Neural cell (in vitro differentiated cells): ENCODE data around the gene BTBD6. TPM values are rescaled to one million over a fixed set of nuclear protein-coding genes. Genes with fewer than 3 reads are reported as not detected.

Experiments used
- H2AFZ ChIP-seq: fragments of 200-600, 300-800 bp; sonication (generic), shearing (Covaris generic); 2 replicates; pipeline ENCODE4 v1.6.0; 2014; ENCODE audit warnings: low read depth, mild to moderate bottlenecking, antibody characterized with exemption, low read length, moderate library complexity
- H3F3A ChIP-seq: fragments of 200-600 bp; shearing (Covaris generic); 2 replicates; pipeline ENCODE4 v1.6.1; 2016; ENCODE audit warnings: mild to moderate bottlenecking, moderate library complexity, mixed read lengths, antibody characterized with exemption, low read length; ENCODE audit not compliant: insufficient read depth, poor library complexity, severe bottlenecking
- H3K27ac ChIP-seq: fragments of 200-600, 300-800 bp; sonication (generic), shearing (Covaris generic); 2 replicates; pipeline ENCODE4 v1.5.1; 2014; ENCODE audit warnings: mild to moderate bottlenecking, low read length, moderate library complexity
- H3K27me3 ChIP-seq: fragments of 300-800, 200-600 bp; sonication (generic), shearing (Covaris generic); 2 replicates; pipeline ENCODE4 v1.6.0; 2014; ENCODE audit warnings: mild to moderate bottlenecking, low read depth, low read length, moderate library complexity; ENCODE audit not compliant: insufficient read depth
- H3K36me3 ChIP-seq: fragments of 300-800, 200-600 bp; sonication (generic), shearing (Covaris generic); 2 replicates; pipeline ENCODE4 v1.5.1; 2014; ENCODE audit warnings: mild to moderate bottlenecking, antibody characterized with exemption, low read length, moderate library complexity; ENCODE audit not compliant: insufficient read depth
- H3K4me2 ChIP-seq: fragments of 300-800, 200-600 bp; sonication (generic), shearing (Covaris generic); 2 replicates; pipeline ENCODE4 v1.6.0; 2014; ENCODE audit warnings: mild to moderate bottlenecking, low read length
- H3K4me3 ChIP-seq: fragments of 300-800, 200-600 bp; sonication (generic), shearing (Covaris generic); 2 replicates; pipeline ENCODE4 v1.5.1; 2014; ENCODE audit warnings: mild to moderate bottlenecking, low read length, moderate library complexity
- H3K79me2 ChIP-seq: fragments of 200-600 bp; shearing (Covaris generic); replicated peaks from 2 replicates; pipeline ENCODE4 v1.6.0; 2014; ENCODE audit warnings: mild to moderate bottlenecking, low read length, moderate library complexity; ENCODE audit not compliant: insufficient read depth
- H3K9ac ChIP-seq: fragments of 300-800, 200-600 bp; sonication (generic), shearing (Covaris generic); 2 replicates; pipeline ENCODE4 v1.6.1; 2016; ENCODE audit warnings: mild to moderate bottlenecking, low read length, mixed read lengths
- H3K9me2 ChIP-seq: fragments of 200-600 bp; shearing (Covaris generic); 2 replicates; pipeline ENCODE4 v1.6.1; 2016; ENCODE audit warnings: mild to moderate bottlenecking, low read length, mixed read lengths; ENCODE audit not compliant: insufficient read depth
- H3K9me3 ChIP-seq: fragments of 200-600, 300-800 bp; sonication (generic), shearing (Covaris generic); 2 replicates; pipeline ENCODE4 v1.6.1; 2016; ENCODE audit warnings: mild to moderate bottlenecking, mixed run types, low read length, moderate library complexity, mixed read lengths
- H4K20me1 ChIP-seq: fragments of 200-600 bp; shearing (Covaris generic); 2 replicates; pipeline ENCODE4 v1.6.1; 2016; ENCODE audit warnings: mild to moderate bottlenecking, mixed run types; ENCODE audit not compliant: insufficient read depth
- EP300 ChIP-seq: fragments of 450-650 bp; conservative IDR thresholded peaks from 2 replicates; pipeline ENCODE4 v1.6.1; 2014; ENCODE audit warnings: antibody characterized with exemption, mild to moderate bottlenecking, moderate library complexity; ENCODE audit not compliant: poor library complexity, severe bottlenecking
- EZH2 ChIP-seq: fragments of 200-600, 300-800 bp; shearing (Covaris generic), sonication (generic); IDR thresholded peaks from 2 replicates; pipeline ENCODE4 v1.6.1; 2014; ENCODE audit warnings: antibody characterized with exemption, low read length, borderline replicate concordance, mild to moderate bottlenecking; ENCODE audit not compliant: insufficient read depth, poor library complexity, severe bottlenecking
- MXI1 ChIP-seq: fragments of 450-650 bp; conservative IDR thresholded peaks from 2 replicates; pipeline ENCODE4 v1.6.1; 2014; ENCODE audit warnings: antibody characterized with exemption, mild to moderate bottlenecking; ENCODE audit not compliant: poor library complexity, severe bottlenecking
- POLR2AphosphoS5 ChIP-seq: IDR thresholded peaks from 2 replicates; pipeline ENCODE4 v1.6.1; 2012
- RAD21 ChIP-seq: fragments of 450-650 bp; conservative IDR thresholded peaks from 2 replicates; pipeline ENCODE4 v1.6.1; 2014; ENCODE audit warnings: antibody characterized with exemption, mild to moderate bottlenecking, moderate library complexity
- SMC3 ChIP-seq: fragments of 450-650 bp; conservative IDR thresholded peaks from 2 replicates; pipeline ENCODE4 v1.6.1; 2014; ENCODE audit warnings: antibody characterized with exemption, mild to moderate bottlenecking, moderate library complexity; ENCODE audit not compliant: poor library complexity
- TAF1 ChIP-seq: IDR thresholded peaks from 2 replicates; pipeline ENCODE4 v1.6.1; 2012; ENCODE audit warnings: low read depth
- polyA plus RNA-seq: library from polyadenylated mRNA; depleted of rRNA; stranded (reverse); fragments of >200 nt; gene quantifications from 2 replicates; pipeline ENCODE4 v1.2.3, GENCODE V29; 2014
- TF ChIP-seq, protein P1 (sequence below): fragments of 450-650 bp; IDR thresholded peaks from 2 replicates; pipeline ENCODE4 v1.5.1; 2014; ENCODE audit warnings: antibody characterized with exemption, mild to moderate bottlenecking, moderate library complexity; ENCODE audit not compliant: poor library complexity, severe bottlenecking
- TF ChIP-seq, protein P2 (sequence below): IDR thresholded peaks from 2 replicates; pipeline ENCODE4 v1.6.1; 2012; ENCODE audit warnings: borderline replicate concordance

BTBD6 gene
- polyA plus RNA-seq, 1 donor from 2014 or later: 94.1 TPM

DNA sequence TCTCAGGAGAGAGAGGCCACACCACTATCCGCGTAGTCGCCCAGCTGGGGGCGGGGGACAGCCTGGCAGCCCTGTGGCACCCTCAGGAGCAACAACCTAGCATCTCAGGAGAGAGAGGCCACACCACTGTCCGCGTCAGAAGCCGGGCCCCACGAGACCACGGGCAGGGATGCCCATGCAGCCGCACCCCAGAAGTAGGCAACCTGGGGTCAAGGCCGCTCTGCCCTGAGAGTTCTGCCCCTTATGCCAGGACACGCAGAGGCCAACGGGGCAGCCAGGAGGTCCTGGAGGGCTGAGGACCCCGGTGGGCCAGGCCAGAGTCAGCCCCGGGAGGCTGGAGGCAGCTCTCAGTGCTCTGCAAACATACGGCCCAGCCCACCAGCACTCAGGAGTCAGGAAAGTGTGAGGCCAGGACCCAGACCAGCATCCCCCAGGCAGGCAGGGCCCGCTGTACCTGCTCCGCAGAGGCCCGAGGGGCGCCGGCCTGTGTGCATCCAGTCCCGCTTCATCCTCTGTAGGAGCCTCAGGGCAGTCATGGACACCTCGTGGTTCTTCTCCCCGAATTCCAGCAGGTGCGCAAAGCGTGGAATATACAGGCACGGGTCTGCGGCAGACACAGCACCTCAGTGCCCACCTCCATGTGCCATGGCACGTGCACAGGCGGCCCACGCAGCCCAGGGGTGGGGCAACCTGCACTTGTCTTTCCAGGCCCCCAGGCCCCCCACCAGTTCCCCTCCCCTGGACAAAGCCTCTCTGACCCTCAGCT is 7.3 kb upstream of the BTBD6 start:
- H3K4me3 ChIP-seq: no peak overlapping the region
- no peak overlapping the region for H2AFZ ChIP-seq
- H3K9ac ChIP-seq: no peak overlapping the region
- no peak overlapping the region for H3K27ac ChIP-seq
- H3K27me3 ChIP-seq: no peaks in the 10 kb centered on the region
- no peaks in the 10 kb centered on the region for H4K20me1 ChIP-seq
- H3K36me3 ChIP-seq: no peaks in the 10 kb centered on the region
- no peaks in the 10 kb centered on the region for H3K9me2 ChIP-seq
- H3K4me2 ChIP-seq: no peak overlapping the region
- H3K9me3 ChIP-seq: no peaks in the 10 kb centered on the region
- no peak for TF ChIP-seq EZH2
- no peak for TF ChIP-seq EP300
- no peak for TF ChIP-seq RAD21
- no peak for TF ChIP-seq POLR2AphosphoS5
- TF ChIP-seq TAF1: no peak
- TF ChIP-seq, protein P1, sequence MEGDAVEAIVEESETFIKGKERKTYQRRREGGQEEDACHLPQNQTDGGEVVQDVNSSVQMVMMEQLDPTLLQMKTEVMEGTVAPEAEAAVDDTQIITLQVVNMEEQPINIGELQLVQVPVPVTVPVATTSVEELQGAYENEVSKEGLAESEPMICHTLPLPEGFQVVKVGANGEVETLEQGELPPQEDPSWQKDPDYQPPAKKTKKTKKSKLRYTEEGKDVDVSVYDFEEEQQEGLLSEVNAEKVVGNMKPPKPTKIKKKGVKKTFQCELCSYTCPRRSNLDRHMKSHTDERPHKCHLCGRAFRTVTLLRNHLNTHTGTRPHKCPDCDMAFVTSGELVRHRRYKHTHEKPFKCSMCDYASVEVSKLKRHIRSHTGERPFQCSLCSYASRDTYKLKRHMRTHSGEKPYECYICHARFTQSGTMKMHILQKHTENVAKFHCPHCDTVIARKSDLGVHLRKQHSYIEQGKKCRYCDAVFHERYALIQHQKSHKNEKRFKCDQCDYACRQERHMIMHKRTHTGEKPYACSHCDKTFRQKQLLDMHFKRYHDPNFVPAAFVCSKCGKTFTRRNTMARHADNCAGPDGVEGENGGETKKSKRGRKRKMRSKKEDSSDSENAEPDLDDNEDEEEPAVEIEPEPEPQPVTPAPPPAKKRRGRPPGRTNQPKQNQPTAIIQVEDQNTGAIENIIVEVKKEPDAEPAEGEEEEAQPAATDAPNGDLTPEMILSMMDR: no peak
- TF ChIP-seq MXI1: no peak
- TF ChIP-seq SMC3: no peak
- no peaks in the 10 kb centered on the region for H3K79me2 ChIP-seq
- no peaks in the 10 kb centered on the region for H3F3A ChIP-seq

DNA sequence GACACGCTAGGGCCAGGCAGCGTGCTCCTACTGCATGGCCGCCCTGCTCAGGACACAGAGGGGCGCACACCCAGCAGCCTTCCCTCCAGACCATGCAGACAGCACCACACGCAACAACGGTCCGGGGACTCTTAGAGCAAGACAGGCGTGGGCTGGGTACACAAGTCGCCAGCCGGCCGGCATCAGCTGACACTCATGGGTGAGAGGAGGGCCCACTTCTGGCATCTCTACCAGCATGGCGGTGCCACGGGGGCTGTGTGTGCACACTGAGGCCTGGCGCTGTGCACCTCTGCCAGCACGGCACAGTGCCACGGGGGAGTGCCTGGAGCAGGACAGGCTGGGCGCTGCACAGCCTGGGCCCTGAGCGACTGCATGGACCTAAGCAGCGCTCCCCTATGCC is 6.7 kb upstream of the BTBD6 start:
- Histone ChIP-seq H3K9me3 (no peaks in the 10 kb centered on the region), H3K27me3 (no peaks in the 10 kb centered on the region), H4K20me1 (no peaks in the 10 kb centered on the region), H3K4me3 (no peak overlapping the region), H3K27ac (no peak overlapping the region), H3K4me2 (no peak overlapping the region), H3F3A (no peaks in the 10 kb centered on the region), H3K9me2 (no peaks in the 10 kb centered on the region), H3K79me2 (no peaks in the 10 kb centered on the region), H2AFZ (no peak overlapping the region), H3K36me3 (no peaks in the 10 kb centered on the region), H3K9ac (no peak overlapping the region)
- no peak for TF ChIP-seq MXI1
- TF ChIP-seq EP300: no peak
- TF ChIP-seq POLR2AphosphoS5: no peak
- no peak for TF ChIP-seq RAD21

- TF ChIP-seq, protein P2, sequence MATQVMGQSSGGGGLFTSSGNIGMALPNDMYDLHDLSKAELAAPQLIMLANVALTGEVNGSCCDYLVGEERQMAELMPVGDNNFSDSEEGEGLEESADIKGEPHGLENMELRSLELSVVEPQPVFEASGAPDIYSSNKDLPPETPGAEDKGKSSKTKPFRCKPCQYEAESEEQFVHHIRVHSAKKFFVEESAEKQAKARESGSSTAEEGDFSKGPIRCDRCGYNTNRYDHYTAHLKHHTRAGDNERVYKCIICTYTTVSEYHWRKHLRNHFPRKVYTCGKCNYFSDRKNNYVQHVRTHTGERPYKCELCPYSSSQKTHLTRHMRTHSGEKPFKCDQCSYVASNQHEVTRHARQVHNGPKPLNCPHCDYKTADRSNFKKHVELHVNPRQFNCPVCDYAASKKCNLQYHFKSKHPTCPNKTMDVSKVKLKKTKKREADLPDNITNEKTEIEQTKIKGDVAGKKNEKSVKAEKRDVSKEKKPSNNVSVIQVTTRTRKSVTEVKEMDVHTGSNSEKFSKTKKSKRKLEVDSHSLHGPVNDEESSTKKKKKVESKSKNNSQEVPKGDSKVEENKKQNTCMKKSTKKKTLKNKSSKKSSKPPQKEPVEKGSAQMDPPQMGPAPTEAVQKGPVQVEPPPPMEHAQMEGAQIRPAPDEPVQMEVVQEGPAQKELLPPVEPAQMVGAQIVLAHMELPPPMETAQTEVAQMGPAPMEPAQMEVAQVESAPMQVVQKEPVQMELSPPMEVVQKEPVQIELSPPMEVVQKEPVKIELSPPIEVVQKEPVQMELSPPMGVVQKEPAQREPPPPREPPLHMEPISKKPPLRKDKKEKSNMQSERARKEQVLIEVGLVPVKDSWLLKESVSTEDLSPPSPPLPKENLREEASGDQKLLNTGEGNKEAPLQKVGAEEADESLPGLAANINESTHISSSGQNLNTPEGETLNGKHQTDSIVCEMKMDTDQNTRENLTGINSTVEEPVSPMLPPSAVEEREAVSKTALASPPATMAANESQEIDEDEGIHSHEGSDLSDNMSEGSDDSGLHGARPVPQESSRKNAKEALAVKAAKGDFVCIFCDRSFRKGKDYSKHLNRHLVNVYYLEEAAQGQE: no peak
- TF ChIP-seq EZH2 (no peak), RAD21 (no peak), TAF1 (no peak), EP300 (no peak), SMC3 (no peak), POLR2AphosphoS5 (no peak), MXI1 (no peak)
- TF ChIP-seq, protein P1: no peak
- Histone ChIP-seq H3K9me3 (no peaks in the 10 kb centered on the region), H2AFZ (no peak overlapping the region), H3F3A (no peaks in the 10 kb centered on the region), H4K20me1 (no peaks in the 10 kb centered on the region), H3K36me3 (no peaks in the 10 kb centered on the region), H3K4me3 (no peak overlapping the region), H3K9me2 (no peaks in the 10 kb centered on the region), H3K27ac (no peak overlapping the region), H3K4me2 (no peak overlapping the region), H3K79me2 (no peaks in the 10 kb centered on the region), H3K9ac (no peak overlapping the region), H3K27me3 (no peaks in the 10 kb centered on the region)
These were observed 4.0 kb upstream of the BTBD6 start for GRCh38 chr14:105244334-105244733.
